Thoracic aorta (tissue), 2 donors: ENCODE measurements around the gene MVK. TPM values are rescaled to one million over a fixed set of nuclear protein-coding genes. Genes with fewer than 3 reads are reported as not detected.

Experiments used
- ATAC-seq: fragments of 150-250 bp; one replicate; pipeline ENCODE4 v1.8.0; 2017; ENCODE audit warnings: low read depth; ENCODE audit not compliant: insufficient number of reproducible peaks, low FRiP score
- DNase-seq: peaks from one replicate; pipeline ENCODE4 v3.0.0-alpha.2; 2020; ENCODE audit warnings: low spot score
- H3K27ac ChIP-seq, 2 donors: fragments of 200-600 bp; sonication (generic); 1 replicate in 1 of 2; 2 replicates in 1 of 2; pipeline ENCODE4 v1.5.1; 2016; ENCODE audit warnings: mild to moderate bottlenecking in 2 of 2, moderate library complexity in 2 of 2
- H3K27me3 ChIP-seq: fragments of 200-600 bp; sonication (generic); replicated peaks from 2 replicates; pipeline ENCODE4 v1.6.0; 2016; ENCODE audit warnings: mild to moderate bottlenecking; ENCODE audit not compliant: insufficient read depth
- H3K36me3 ChIP-seq: fragments of 200-600 bp; sonication (generic); one replicate; pipeline ENCODE4 v1.5.1; 2016
- H3K4me1 ChIP-seq, 2 donors: fragments of 200-600 bp; sonication (generic); 1 replicate in 1 of 2; 2 replicates in 1 of 2; pipeline versions ENCODE4 v1.5.1 to v1.6.0; 2016; ENCODE audit warnings: low read depth in 2 of 2, mild to moderate bottlenecking in 1 of 2; ENCODE audit not compliant: control insufficient read depth in 1 of 2
- H3K4me3 ChIP-seq: fragments of 200-600 bp; sonication (generic); 2 replicates; pipeline ENCODE4 v1.5.1; 2016; ENCODE audit warnings: mild to moderate bottlenecking
- H3K9me3 ChIP-seq: fragments of 200-600 bp; sonication (generic); 2 replicates; pipeline ENCODE4 v1.5.1; 2016
- total RNA-seq, 2 donors: library from RNA; depleted of rRNA; stranded (reverse); fragments of >200 nt; gene quantifications; one replicate each; pipeline versions ENCODE4 v1.1.0 to v1.2.3, GENCODE V29; 2016
- TF ChIP-seq, protein P1 (sequence below): fragments of 200-600 bp; sonication (generic); IDR thresholded peaks from one replicate; pipeline ENCODE4 v1.5.1; 2019; ENCODE audit warnings: antibody characterized with exemption

Gene MVK
- total RNA-seq, 2 donors from 2014 or later: 4.7 to 19.0 TPM

- Histone ChIP-seq H3K4me3 (no peak overlapping the region), H3K9me3 (no peaks in the 10 kb centered on the region), H3K36me3 (peaks cover 20% of the 10 kb centered on the region), H3K27me3 (no peaks in the 10 kb centered on the region), H3K27ac (no peak overlapping the region), H3K4me1 (no peaks in the 10 kb centered on the region)
- ATAC-seq (no peak), DNase-seq (no peak)
- TF ChIP-seq, protein P1, sequence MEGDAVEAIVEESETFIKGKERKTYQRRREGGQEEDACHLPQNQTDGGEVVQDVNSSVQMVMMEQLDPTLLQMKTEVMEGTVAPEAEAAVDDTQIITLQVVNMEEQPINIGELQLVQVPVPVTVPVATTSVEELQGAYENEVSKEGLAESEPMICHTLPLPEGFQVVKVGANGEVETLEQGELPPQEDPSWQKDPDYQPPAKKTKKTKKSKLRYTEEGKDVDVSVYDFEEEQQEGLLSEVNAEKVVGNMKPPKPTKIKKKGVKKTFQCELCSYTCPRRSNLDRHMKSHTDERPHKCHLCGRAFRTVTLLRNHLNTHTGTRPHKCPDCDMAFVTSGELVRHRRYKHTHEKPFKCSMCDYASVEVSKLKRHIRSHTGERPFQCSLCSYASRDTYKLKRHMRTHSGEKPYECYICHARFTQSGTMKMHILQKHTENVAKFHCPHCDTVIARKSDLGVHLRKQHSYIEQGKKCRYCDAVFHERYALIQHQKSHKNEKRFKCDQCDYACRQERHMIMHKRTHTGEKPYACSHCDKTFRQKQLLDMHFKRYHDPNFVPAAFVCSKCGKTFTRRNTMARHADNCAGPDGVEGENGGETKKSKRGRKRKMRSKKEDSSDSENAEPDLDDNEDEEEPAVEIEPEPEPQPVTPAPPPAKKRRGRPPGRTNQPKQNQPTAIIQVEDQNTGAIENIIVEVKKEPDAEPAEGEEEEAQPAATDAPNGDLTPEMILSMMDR: no peak
These were observed 15.6 kb downstream of the MVK start for GRCh38 chr12:109589240-109589590.

DNA sequence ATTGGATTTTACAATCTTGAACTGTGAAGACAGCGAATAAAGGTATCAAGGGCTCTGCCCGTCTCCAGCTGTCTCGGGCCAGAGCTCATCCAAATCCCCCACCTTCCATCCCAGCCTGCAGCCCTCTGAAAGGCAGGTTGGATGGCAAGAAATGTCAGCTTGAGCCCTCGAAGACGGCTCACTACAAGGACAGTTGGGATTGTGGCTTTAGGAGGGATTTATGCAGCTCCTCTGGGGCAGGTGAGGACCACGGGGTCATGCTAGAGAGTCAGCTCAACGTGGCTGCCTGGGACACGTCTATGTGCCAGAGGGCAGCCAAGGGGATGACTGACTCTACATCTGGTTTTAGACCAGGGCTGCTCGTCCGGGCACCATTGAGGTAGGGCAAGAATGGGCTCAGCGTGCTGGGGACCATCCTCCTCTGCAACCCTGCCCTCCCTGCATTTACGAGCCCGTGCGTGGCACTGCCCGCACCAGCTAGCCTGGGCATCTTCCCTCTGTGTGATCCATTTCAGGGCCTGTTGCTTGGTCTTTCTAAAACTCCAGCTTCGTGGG lies 16.2 kb downstream of the MVK start:
- ATAC-seq (no peak), DNase-seq (no peak)
- peaks cover 20% of the 10 kb centered on the region for H3K36me3 ChIP-seq
- no peaks in the 10 kb centered on the region for H3K9me3 ChIP-seq
- H3K27ac ChIP-seq: no peak overlapping the region
- no peaks in the 10 kb centered on the region for H3K27me3 ChIP-seq
- no peaks in the 10 kb centered on the region for H3K4me1 ChIP-seq
- TF ChIP-seq, protein P1: no peak
- no peak overlapping the region for H3K4me3 ChIP-seq

DNA sequence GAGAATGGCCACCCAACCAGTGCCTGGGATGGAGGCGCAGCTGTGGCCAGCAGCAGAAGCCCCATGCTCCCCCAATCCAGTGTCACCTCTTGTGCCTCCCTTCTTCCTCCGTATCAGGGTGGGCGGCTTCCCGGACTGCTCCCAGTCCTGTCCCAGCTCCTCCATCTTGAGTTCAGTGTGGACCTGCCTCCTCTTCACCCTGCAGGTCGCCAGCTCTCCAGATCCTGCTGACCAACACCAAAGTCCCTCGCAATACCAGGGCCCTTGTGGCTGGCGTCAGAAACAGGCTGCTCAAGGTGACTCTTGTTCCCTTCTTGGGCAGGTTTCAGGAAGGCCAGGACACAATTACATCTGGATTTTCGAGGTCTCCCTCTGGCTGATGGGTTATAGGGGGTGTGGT lies 17.0 kb downstream of the MVK start:
- no peaks in the 10 kb centered on the region for H3K4me1 ChIP-seq
- H3K36me3 ChIP-seq: peaks cover 20% of the 10 kb centered on the region
- H3K4me3 ChIP-seq: no peak overlapping the region
- ATAC-seq (no peak), DNase-seq (no peak)
- no peak overlapping the region for H3K27ac ChIP-seq
- H3K27me3 ChIP-seq: no peaks in the 10 kb centered on the region
- no peaks in the 10 kb centered on the region for H3K9me3 ChIP-seq
- TF ChIP-seq, protein P1: no peak

DNA sequence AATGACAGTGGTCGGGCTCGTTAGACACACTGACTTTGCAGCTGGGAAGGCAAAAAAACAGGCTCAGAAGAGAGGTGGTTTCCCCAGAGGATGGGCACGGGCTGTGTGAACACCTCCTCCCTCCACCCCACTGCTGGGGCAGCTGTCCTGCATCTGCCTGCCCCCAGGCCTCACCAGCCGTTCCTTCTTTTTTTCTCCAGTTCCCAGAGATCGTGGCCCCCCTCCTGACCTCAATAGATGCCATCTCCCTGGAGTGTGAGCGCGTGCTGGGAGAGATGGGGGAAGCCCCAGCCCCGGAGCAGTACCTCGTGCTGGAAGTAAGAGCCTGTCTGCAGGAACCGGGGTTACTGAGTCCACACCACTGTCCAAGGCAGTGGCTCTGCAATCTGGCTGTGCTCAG lies 17.4 kb downstream of the MVK start:
- ATAC-seq: no peak
- no peak overlapping the region for H3K4me3 ChIP-seq
- no peaks in the 10 kb centered on the region for H3K27me3 ChIP-seq
- DNase-seq: no peak
- H3K9me3 ChIP-seq: no peaks in the 10 kb centered on the region
- no peaks in the 10 kb centered on the region for H3K4me1 ChIP-seq
- peaks cover 20% of the 10 kb centered on the region for H3K36me3 ChIP-seq
- TF ChIP-seq, protein P1: no peak
- no peak overlapping the region for H3K27ac ChIP-seq

GRCh38 chr12:109592195-109592904 lies 18.8 kb downstream of the MVK start:
- TF ChIP-seq, protein P1: no peak
- no peak for DNase-seq
- H3K36me3 ChIP-seq: peaks cover 13% of the 10 kb centered on the region
- H3K27me3 ChIP-seq: no peaks in the 10 kb centered on the region
- no peaks in the 10 kb centered on the region for H3K9me3 ChIP-seq
- peaks cover 0 to 1% of the 10 kb centered on the region in 2 donors for H3K4me1 ChIP-seq
- H3K4me3 ChIP-seq: no peak overlapping the region
- no peak for ATAC-seq
- no peak overlapping the region for H3K27ac ChIP-seq
